ENCODE results near the gene MUC5B.
A peak's percentile ranks its signal among the peaks of the same experiment; 100 is the strongest.

The MUC5B gene

GRCh38 chr11:1289211-1289935 lies 66.5 kb downstream of the MUC5B start:
- DNase-seq: no peak

DNA sequence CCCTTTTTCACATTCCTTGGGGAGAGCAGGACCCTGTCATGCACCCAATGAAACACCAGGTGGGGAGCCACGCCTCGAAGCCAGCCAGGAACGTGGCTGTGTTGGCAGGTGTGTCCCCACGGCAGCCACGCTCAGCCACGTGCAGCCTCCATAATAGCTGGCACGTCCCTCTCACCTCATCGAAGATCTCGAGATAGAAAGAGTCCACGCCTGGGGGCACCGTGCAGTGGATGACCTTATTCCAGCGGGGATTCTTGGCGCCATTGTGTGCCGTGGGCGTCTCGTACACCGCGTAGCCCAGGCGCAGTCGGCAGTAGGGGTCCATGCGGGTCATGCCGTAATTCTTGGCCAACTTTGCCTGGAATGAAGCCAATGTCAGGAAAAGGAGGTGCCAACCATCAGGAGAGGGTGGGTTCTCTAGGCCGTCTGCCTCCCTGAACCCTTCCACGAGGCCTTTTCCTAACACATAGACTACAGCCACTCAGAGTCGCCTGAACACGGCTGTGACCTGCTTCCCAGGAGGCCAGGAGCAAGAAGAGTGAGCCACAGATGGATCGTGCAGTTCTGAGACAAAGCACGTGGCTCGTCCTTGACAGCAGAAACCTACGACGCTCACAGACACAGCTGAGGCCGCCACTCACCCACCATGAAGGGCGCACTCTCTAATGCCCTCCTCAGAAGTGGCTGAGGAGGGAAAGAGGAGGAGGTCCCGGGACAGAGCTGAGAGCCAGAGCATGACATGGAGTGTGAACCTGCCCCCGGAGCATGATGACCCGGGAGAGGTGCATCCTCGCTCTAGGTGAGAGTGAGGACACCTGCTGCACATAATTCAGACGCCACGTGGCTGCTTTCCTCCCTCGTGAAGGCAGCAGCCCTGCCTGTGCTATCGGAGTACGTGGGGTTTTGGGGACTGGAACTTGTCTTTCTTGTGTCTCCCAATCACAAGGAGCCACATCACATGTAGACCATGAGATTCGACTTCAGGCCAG lies 67.5 kb downstream of the MUC5B start:
- no peak for DNase-seq

- DNase-seq: no peak
These were observed 68.6 kb downstream of the MUC5B start for GRCh38 chr11:1291295-1292017.

- DNase-seq: no peak
These were observed 69.3 kb downstream of the MUC5B start for GRCh38 chr11:1292018-1292643.

GRCh38 chr11:1292644-1293618 lies 70.1 kb downstream of the MUC5B start:
- no peak for DNase-seq

DNA sequence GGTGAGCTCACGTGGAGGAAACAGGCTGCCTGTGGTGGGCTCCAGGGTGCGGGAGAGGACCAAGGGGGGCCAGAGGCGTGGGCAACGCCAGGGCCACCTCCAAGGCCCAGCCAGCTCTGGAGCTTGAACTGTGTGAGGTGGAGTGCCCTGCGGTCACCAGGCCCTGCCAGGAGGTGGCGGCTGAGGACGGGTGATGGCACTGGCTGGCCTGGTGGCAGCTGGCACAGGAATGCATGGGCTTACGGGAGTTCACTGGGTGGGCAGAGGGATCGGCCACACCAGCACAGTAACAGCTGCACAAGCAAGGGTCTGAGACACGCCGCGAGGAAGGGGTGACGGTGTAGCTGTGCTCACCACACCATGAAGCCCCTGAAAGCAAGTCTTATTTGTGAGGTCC lies 70.8 kb downstream of the MUC5B start:
- DNase-seq: peak in 1 of 2 donors; percentile 35

DNA sequence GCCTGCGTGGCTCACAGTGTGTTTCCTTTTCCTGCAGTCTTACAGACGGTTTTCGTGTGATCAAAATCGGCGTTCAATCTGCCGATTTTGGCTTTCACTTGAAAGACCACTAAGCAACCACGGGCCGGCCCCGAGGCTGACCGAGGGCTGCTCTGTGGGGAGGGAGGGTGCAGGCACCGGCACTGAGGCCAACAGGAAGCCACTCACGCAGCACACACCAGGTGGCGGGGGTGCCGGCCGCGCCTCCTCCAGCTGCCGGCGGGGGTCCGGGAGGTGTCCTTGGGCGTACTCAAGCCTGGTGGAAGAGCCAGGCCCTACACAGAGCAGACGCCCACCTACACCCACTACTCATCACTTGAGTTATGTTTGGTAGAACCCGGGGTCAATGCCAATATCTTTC lies 72.2 kb downstream of the MUC5B start:
- DNase-seq: no peak

DNA sequence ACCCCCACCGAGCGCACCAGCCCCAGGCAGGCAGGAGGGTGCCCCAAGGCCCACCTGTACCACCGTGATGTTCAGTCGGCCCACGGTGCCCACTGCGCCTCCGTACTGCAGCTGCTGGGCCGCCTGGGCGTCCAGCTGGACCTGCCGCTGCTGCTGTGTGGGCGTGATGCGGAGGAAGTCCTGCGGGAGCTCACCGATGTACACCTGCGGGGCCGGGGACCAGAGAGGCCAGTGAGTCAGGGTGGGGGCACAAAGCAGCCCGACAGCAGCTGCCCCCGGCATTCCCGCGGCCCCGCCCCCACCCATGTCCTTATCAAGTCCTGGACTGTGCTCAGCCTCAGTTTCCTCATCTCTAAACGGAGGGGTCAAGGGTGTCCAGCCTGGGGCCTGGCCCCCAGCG lies 72.7 kb downstream of the MUC5B start:
- no peak for DNase-seq

GRCh38 chr11:1296287-1296686 lies 73.4 kb downstream of the MUC5B start:
- no peak for DNase-seq

DNA sequence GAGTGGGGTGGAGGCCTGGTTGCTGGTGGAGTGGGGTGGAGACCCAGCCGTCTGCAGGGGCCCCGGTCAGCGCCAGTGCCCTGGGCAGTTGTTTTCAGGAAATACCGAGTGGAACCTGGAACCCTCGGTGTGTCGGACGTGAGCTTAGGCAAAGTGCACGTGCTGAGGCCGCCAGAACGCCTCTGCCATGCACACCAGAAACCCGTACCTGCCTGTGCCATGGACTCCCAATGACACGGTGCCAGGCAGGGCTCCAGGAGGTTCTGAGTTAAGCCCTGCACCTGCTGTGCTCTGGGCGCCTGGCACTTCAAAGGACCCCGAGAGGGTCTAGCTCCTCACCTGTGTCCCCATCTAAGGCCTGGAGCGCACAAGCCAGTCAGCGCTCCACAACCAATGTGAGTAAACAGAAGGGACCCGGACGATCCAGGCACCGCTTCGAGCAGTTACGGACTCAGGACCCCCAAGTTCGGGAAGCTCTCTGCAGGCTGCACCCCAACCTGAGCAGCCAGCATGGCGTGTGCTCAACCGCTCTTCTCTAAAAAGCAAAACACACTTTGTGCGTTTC lies 74.2 kb downstream of the MUC5B start:
- no peak for DNase-seq

DNA sequence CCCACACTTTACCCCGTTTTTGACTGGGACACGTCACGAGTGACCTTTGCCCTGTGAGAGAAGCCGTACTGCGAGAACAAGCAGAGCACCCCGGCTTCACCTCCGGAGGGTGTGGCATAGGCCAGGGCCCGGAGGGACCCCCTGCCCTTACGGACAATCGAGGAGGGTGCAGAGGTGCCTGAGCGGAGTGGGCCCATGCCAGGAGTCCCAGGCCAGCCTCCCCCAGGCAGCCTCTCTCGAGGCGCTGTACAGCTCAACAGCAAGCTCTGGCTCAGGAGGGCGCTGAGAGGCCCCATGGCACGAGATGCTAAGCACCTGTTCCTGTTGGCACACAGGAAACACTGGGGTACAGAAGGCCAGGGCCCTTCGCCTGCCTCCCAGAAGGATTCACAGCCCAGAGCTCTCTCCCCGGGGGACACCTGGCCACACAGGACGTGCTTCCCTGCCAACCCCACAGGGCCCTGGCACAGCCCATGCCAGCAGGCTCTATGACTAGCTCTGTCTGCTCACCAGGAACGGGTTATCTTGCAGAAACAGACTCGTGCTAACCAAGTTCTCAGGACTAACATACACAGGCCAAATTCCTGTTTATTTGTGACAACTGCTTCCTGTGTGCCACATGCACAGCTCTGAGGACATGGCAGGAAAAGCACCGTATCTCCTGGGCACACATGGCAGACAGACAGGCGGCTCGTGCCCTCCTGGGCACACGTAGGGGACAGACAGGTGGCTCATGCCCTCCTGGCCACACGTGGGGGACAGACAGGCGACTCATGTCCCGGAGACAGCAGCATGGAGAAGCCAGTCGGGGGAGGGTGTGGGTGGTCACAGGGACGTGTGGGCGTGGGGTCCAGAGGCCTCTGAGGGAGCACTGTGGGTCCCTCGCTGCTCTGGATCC lies 75.0 kb downstream of the MUC5B start:
- no peak for DNase-seq

- DNase-seq: peak; percentile 80 to 90
These were observed 76.0 kb downstream of the MUC5B start for GRCh38 chr11:1298695-1299492.

- no peak for DNase-seq
These were observed 76.8 kb downstream of the MUC5B start for GRCh38 chr11:1299621-1300020.

DNA sequence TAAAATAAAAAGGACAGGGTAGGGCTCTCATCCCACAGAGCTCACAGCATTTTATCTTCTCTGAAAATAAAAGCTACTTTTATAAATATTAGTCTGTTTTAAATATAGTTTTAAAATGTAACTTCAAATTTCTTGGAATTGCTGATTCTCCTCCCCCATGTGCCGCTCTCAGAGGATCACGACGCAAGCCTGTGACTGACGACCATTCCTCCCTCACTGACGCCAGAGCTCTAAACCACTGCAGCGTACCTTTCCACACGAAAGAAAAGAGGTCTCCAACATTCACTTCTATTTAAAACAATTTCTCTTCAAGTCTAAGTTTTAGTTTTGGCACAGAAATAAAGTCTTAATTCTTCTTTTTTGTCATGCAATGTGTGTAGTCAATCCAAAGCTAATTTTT lies 77.3 kb downstream of the MUC5B start:
- no peak for DNase-seq

DNA sequence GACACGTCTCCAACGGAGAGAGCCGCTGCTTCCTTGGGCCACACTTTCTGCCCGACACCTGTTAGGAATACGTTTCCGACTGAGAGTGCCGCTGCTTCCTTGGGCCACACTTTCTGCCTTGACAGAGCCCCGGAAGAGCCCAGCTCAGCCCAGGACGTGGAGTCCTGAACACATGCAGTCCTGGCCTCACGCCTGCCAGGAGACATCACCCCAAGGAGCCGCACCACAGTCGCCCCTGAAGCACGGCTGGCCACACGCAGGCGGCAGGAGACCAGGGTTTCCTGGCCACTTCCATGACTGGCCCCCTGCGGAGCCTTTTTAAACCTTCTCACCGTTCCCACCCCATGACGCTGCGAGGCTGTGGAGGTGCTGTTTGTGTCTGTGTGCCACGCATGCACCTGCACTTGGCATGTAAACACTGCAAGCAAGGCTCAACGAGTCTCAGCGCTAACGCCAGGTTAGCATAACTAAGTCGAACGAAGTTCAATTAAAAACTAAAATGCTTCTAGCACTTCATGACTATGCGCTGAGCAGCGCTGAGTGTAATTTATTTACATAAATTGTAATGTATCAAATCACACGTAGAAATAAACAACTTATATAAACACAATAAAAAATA lies 77.8 kb downstream of the MUC5B start:
- DNase-seq: no peak

GRCh38 chr11:1301220-1302000 lies 78.5 kb downstream of the MUC5B start:
- no peak for DNase-seq

GRCh38 chr11:1302041-1302460 lies 79.2 kb downstream of the MUC5B start:
- DNase-seq: no peak
